KOPT-K1 (cell line): ENCODE data around the gene ZNF184.
"Not testable (repeated sequence)": the region's sequence is repeated elsewhere in the genome, so short reads cannot be mapped to it uniquely, and the experiment has no call there.

ENCODE experiments used
- H3K27ac ChIP-seq: fragments of 200-600 bp; sonication (generic); 2 replicates; pipeline ENCODE4 v1.5.1; 2016; ENCODE audit warnings: antibody characterized with exemption, mild to moderate bottlenecking, low read depth, low read length; ENCODE audit not compliant: poor library complexity, severe bottlenecking
- H3K36me3 ChIP-seq: fragments of 200-600 bp; sonication (generic); 2 replicates; pipeline ENCODE4 v1.5.1; 2017; ENCODE audit warnings: antibody characterized with exemption, mild to moderate bottlenecking, low read length, moderate library complexity; ENCODE audit not compliant: insufficient read depth
- H3K9me3 ChIP-seq: fragments of 200-600 bp; sonication (generic); 2 replicates; pipeline ENCODE4 v1.5.1; 2017; ENCODE audit warnings: antibody characterized with exemption, low read length, mild to moderate bottlenecking; ENCODE audit not compliant: insufficient read depth, poor library complexity, severe bottlenecking

ZNF184 gene

GRCh38 chr6:27468334-27468733 lies 4.6 kb downstream of the ZNF184 start:
- Histone ChIP-seq H3K36me3 (peaks cover 72% of the 10 kb centered on the region), H3K9me3 (peaks cover 49% of the 10 kb centered on the region), H3K27ac (no peak overlapping the region)

DNA sequence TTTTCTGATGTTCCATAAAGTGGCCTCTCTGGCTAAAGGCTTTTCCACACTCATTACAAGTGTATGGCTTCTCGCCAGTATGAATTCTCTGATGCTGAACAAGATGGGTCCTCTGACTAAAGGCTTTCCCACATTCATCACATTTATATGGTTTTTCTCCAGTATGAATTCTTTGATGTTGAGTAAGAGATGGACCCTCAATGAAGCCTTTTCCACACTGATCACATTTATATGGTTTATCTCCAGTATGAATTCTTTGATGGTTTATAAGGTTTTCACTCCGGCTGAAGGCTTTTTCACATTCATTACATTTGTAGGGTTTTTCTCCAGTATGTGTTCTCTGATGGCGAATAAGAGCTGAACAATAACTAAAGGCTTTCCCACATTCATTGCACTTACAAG lies 20.4 kb downstream of the ZNF184 start:
- H3K9me3 ChIP-seq = peaks cover 100% of the 10 kb centered on the region

GRCh38 chr6:27451660-27452390 lies 21.1 kb downstream of the ZNF184 start:
- Histone ChIP-seq H3K27ac (no peak overlapping the region), H3K36me3 (peaks cover 89% of the 10 kb centered on the region), H3K9me3 (peaks cover 100% of the 10 kb centered on the region)

More for the DNA sequence above, 20.4 kb downstream of the ZNF184 start:
- Histone ChIP-seq H3K36me3 (peaks cover 96% of the 10 kb centered on the region), H3K27ac (no peak overlapping the region)

DNA sequence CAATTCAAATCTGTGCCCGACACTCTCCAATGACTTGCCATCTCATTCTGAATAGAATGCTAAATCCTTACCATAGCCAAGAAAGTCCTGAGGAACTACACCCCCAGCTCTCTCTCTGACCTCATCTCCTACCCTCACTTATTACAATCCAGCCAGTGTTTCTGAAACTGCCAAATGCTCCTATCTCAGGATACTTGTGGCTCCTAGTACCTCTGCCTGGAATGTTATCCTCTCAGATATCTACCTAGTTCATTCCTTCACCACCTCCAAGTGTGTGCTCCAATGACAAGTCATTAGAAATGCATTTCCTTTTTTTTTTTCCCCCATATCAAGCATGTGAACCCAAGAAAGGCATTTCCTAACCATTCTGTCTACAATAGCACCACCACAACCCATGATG lies 24.4 kb downstream of the ZNF184 start:
- Histone ChIP-seq H3K36me3 (peaks cover 55% of the 10 kb centered on the region), H3K9me3 (peaks cover 93% of the 10 kb centered on the region)

GRCh38 chr6:27442932-27443331 lies 30.0 kb downstream of the ZNF184 start:
- Histone ChIP-seq H3K36me3 (peaks cover under 1% of the 10 kb centered on the region), H3K9me3 (peaks cover 56% of the 10 kb centered on the region), H3K27ac (no peak overlapping the region)

More for the DNA sequence above, 24.4 kb downstream of the ZNF184 start:
- no peak overlapping the region for H3K27ac ChIP-seq

GRCh38 chr6:27441001-27441400 lies 31.9 kb downstream of the ZNF184 start:
- Histone ChIP-seq H3K9me3 (peaks cover 36% of the 10 kb centered on the region), H3K27ac (no peak overlapping the region), H3K36me3 (no peaks in the 10 kb centered on the region; the same call in 1 of the 2 replicates)

GRCh38 chr6:27439371-27439770 lies 33.5 kb downstream of the ZNF184 start:
- Histone ChIP-seq H3K9me3 (peaks cover 30% of the 10 kb centered on the region), H3K36me3 (no peaks in the 10 kb centered on the region), H3K27ac (no peak overlapping the region)

GRCh38 chr6:27433714-27434113 lies 39.2 kb downstream of the ZNF184 start:
- no peak overlapping the region for H3K27ac ChIP-seq
- peaks cover 17% of the 10 kb centered on the region for H3K9me3 ChIP-seq
- H3K36me3 ChIP-seq = no peaks in the 10 kb centered on the region

GRCh38 chr6:27428966-27429365 lies 43.9 kb downstream of the ZNF184 start:
- no peaks in the 10 kb centered on the region for H3K36me3 ChIP-seq

GRCh38 chr6:27428502-27428901 lies 44.4 kb downstream of the ZNF184 start:
- no peaks in the 10 kb centered on the region for H3K9me3 ChIP-seq

More at GRCh38 chr6:27428966-27429365, 43.9 kb downstream of the ZNF184 start:
- Histone ChIP-seq H3K9me3 (peaks cover 4% of the 10 kb centered on the region), H3K27ac (no peak overlapping the region)

DNA sequence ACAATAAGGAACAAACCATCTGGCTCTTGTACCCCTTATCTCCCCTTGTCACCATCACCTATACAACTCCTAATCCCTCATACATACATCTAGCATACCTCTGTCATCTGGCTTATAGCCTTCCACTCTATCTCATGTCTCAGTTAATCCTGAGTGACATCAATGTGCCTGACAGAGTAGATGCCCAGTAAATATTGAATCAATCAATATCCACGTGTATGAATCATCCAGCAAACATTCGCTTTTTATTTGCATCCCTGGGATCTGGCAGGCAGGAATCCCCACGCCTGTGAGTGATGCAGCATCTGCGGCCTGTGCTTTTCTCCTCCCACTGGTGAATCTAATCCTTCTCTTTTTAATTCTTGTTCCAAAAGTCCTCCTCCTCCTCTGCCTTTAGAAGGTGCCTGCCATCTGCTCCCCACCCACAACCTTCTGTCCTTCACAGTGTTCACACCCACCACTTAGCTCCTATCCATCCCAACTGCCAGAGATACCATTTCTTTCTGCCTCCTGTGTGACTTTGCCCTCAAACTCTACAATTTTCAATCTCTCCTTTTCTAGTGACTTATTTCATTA lies 46.8 kb downstream of the ZNF184 start:
- Histone ChIP-seq H3K36me3 (no peaks in the 10 kb centered on the region), H3K9me3 (peaks cover 9% of the 10 kb centered on the region), H3K27ac (no peak overlapping the region)

More at GRCh38 chr6:27428502-27428901, 44.4 kb downstream of the ZNF184 start:
- H3K36me3 ChIP-seq = no peaks in the 10 kb centered on the region
- H3K27ac ChIP-seq = no peak overlapping the region

GRCh38 chr6:27424851-27425250 lies 48.1 kb downstream of the ZNF184 start:
- not testable (repeated sequence) for H3K27ac ChIP-seq, H3K9me3 ChIP-seq, H3K36me3 ChIP-seq

- Histone ChIP-seq H3K9me3 (peaks cover 9% of the 10 kb centered on the region), H3K36me3 (no peaks in the 10 kb centered on the region), H3K27ac (no peak overlapping the region)
These were observed 50.1 kb downstream of the ZNF184 start for GRCh38 chr6:27422651-27423332.

GRCh38 chr6:27419363-27419762 lies 53.5 kb downstream of the ZNF184 start:
- no peak overlapping the region for H3K27ac ChIP-seq
- H3K9me3 ChIP-seq = peaks cover 22% of the 10 kb centered on the region
- no peaks in the 10 kb centered on the region for H3K36me3 ChIP-seq

GRCh38 chr6:27415898-27416297 lies 57.0 kb downstream of the ZNF184 start:
- no peaks in the 10 kb centered on the region for H3K36me3 ChIP-seq
- peaks cover 12% of the 10 kb centered on the region for H3K9me3 ChIP-seq
- H3K27ac ChIP-seq = no peak overlapping the region
